SK-N-SH (cell line): ENCODE measurements around the gene XIAP. TPM values are rescaled to one million over a fixed set of nuclear protein-coding genes. Genes with fewer than 3 reads are reported as not detected.

ENCODE experiments used
- CTCF ChIA-PET: fragments of 300-600, 350-600 bp; formaldehyde crosslinking; extraction: SDS; loops from one replicate; lab custom pipeline; 2021; lab: Yijun Ruan, JAX
- POLR2A ChIA-PET: fragments of 350-600 bp; sonication (Branson Sonifier 250); formaldehyde crosslinking; extraction: SDS; loops from one replicate; lab custom pipeline; 2020; ENCODE audit warnings: antibody characterized with exemption, inconsistent platforms; lab: Yijun Ruan, JAX
- DNase-seq: peaks from one replicate; pipeline ENCODE4 v3.0.0; 2012
- H2AFZ ChIP-seq: fragments of 200-600 bp; sonication (generic); 2 replicates; pipeline ENCODE4 v1.8.1; 2016; ENCODE audit warnings: antibody characterized with exemption, mild to moderate bottlenecking, low read depth
- H3F3A ChIP-seq: fragments of 200-600 bp; sonication (generic); replicated peaks from 2 replicates; pipeline ENCODE3; 2016; ENCODE audit warnings: antibody characterized with exemption, mild to moderate bottlenecking; ENCODE audit not compliant: insufficient read depth
- H3K27ac ChIP-seq, 2 experiments: fragments of 200-500 bp in 1 of 2; fragments of 200-600 bp in 1 of 2; sonication (Bioruptor generic) in 1 of 2; sonication (generic), shearing (Covaris generic) in 1 of 2; 2 replicates each; pipeline versions ENCODE4 v1.5.1 to v1.6.1; 2014 to 2016; ENCODE audit warnings: low read depth in 2 of 2, inconsistent platforms in 1 of 2, low read length in 1 of 2, mild to moderate bottlenecking in 1 of 2, mixed read lengths in 1 of 2
- H3K27me3 ChIP-seq: fragments of 200-600 bp; sonication (generic), shearing (Covaris generic); 2 replicates; pipeline ENCODE4 v1.6.1; 2016; ENCODE audit warnings: mixed run types; ENCODE audit not compliant: insufficient read depth
- H3K36me3 ChIP-seq, 2 experiments: fragments of 200-500 bp in 1 of 2; fragments of 200-600 bp in 1 of 2; sonication (Bioruptor generic) in 1 of 2; sonication (generic) in 1 of 2; replicated peaks in 1 of 2; 2 replicates each; pipeline versions ENCODE3 to v1.5.1; 2014 to 2016; ENCODE audit warnings: low read length in 1 of 2, mild to moderate bottlenecking in 1 of 2; ENCODE audit not compliant: insufficient read depth in 2 of 2, control insufficient read depth in 1 of 2
- H3K4me1 ChIP-seq, 2 experiments: fragments of 200-500 bp in 1 of 2; fragments of 200-600 bp in 1 of 2; sonication (Bioruptor generic) in 1 of 2; sonication (generic), shearing (Covaris generic) in 1 of 2; 2 replicates each; pipeline versions ENCODE4 v1.5.1 to v1.6.1; 2014 to 2016; ENCODE audit warnings: low read depth in 1 of 2, low read length in 1 of 2, mixed run types in 1 of 2; ENCODE audit not compliant: insufficient read depth in 2 of 2, control insufficient read depth in 1 of 2
- H3K4me2 ChIP-seq: fragments of 200-600 bp; sonication (generic), shearing (Covaris generic); 2 replicates; pipeline ENCODE4 v1.6.1; 2017; ENCODE audit warnings: mixed run types
- H3K4me3 ChIP-seq, 2 experiments: fragments of 200-500 bp in 1 of 2; fragments of 200-600 bp in 1 of 2; sonication (Bioruptor generic) in 1 of 2; sonication (generic), shearing (Covaris generic) in 1 of 2; 2 replicates each; pipeline versions ENCODE4 v1.5.1 to v1.8.1; 2014 to 2016; ENCODE audit warnings: low read depth in 2 of 2, inconsistent platforms in 1 of 2, low read length in 1 of 2, mild to moderate bottlenecking in 1 of 2, mixed read lengths in 1 of 2, moderate library complexity in 1 of 2
- H3K79me2 ChIP-seq: fragments of 200-600 bp; sonication (generic); 2 replicates; pipeline ENCODE4 v1.8.1; 2017; ENCODE audit warnings: mild to moderate bottlenecking; ENCODE audit not compliant: insufficient read depth
- H3K9ac ChIP-seq: fragments of 200-600 bp; sonication (generic); 2 replicates; pipeline ENCODE4 v1.6.1; 2017; ENCODE audit warnings: mixed run types
- H3K9me2 ChIP-seq: fragments of 200-600 bp; sonication (generic); 2 replicates; pipeline ENCODE4 v1.6.1; 2017; ENCODE audit warnings: mixed run types
- H3K9me3 ChIP-seq: fragments of 200-600 bp; sonication (generic); 2 replicates; pipeline ENCODE4 v1.6.1; 2017; ENCODE audit warnings: mixed run types, mild to moderate bottlenecking, moderate library complexity
- H4K20me1 ChIP-seq: fragments of 200-600 bp; sonication (generic); 2 replicates; pipeline ENCODE4 v1.6.1; 2017; ENCODE audit warnings: mild to moderate bottlenecking, mixed run types; ENCODE audit not compliant: insufficient read depth
- FOSL2 ChIP-seq: IDR thresholded peaks from 2 replicates; pipeline ENCODE4 v1.4.0; 2012; ENCODE audit warnings: low read depth, mild to moderate bottlenecking, moderate library complexity, borderline replicate concordance
- JUND ChIP-seq: IDR thresholded peaks from 2 replicates; pipeline ENCODE4 v1.4.0; 2012
- MEF2A ChIP-seq: IDR thresholded peaks from 2 replicates; pipeline ENCODE4 v1.4.0; 2012; ENCODE audit warnings: low read depth, borderline replicate concordance
- NFIC ChIP-seq: IDR thresholded peaks from 2 replicates; pipeline ENCODE4 v1.4.0; 2012; ENCODE audit warnings: borderline replicate concordance
- POLR2AphosphoS5 ChIP-seq: IDR thresholded peaks from 2 replicates; pipeline ENCODE4 v1.6.1; 2012; ENCODE audit warnings: low read depth, low read length
- RAD21 ChIP-seq: IDR thresholded peaks from 2 replicates; pipeline ENCODE4 v1.6.1; 2012; ENCODE audit warnings: mild to moderate bottlenecking, low read length
- RCOR1 ChIP-seq: fragments of 150-350 bp; IDR thresholded peaks from 2 replicates; pipeline ENCODE4 v1.6.1; 2017; ENCODE audit warnings: antibody characterized with exemption, low read length
- TEAD4 ChIP-seq: IDR thresholded peaks from 2 replicates; pipeline ENCODE4 v1.4.0; 2012; ENCODE audit warnings: mild to moderate bottlenecking, borderline replicate concordance; ENCODE audit not compliant: insufficient read depth
- WGBS: methylation state at CpG from one replicate; pipeline ENCODE4 v1.1.6; 2017; ENCODE audit warnings: low lambda C conversion rate; 5-methylcytosine and 5-hydroxymethylcytosine counted together
- polyA plus RNA-seq, 3 experiments: library from polyadenylated mRNA; depleted of rRNA; stranded (reverse); fragments of >200 nt; gene quantifications; 2 replicates each; pipeline ENCODE4 v1.2.3, GENCODE V29; 2012
- TF ChIP-seq, protein P1 (sequence below): IDR thresholded peaks from 2 replicates; pipeline ENCODE4 v1.4.0; 2012; ENCODE audit warnings: low read depth, borderline replicate concordance
- TF ChIP-seq, protein P2 (sequence below): fragments of 150-350 bp; IDR thresholded peaks from 2 replicates; pipeline ENCODE4 v1.6.1; 2017; ENCODE audit warnings: antibody characterized with exemption, low read length, low read depth, borderline replicate concordance

XIAP gene
- polyA plus RNA-seq, 1 of the 3 experiments (the other 2 are of a cell fraction): 9.1 TPM

DNA sequence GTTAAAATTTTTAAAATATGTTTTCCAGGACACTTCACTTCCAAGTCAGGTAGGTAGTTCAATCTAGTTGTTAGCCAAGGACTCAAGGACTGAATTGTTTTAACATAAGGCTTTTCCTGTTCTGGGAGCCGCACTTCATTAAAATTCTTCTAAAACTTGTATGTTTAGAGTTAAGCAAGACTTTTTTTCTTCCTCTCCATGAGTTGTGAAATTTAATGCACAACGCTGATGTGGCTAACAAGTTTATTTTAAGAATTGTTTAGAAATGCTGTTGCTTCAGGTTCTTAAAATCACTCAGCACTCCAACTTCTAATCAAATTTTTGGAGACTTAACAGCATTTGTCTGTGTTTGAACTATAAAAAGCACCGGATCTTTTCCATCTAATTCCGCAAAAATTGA, 49.7 kb downstream of the XIAP start:
- Histone ChIP-seq H3K9me2 (no peaks in the 10 kb centered on the region), H2AFZ (no peak overlapping the region), H3K9me3 (no peaks in the 10 kb centered on the region), H3K79me2 (no peaks in the 10 kb centered on the region), H3K4me1 (no peaks in the 10 kb centered on the region), H4K20me1 (no peaks in the 10 kb centered on the region), H3K4me2 (no peak overlapping the region), H3K9ac (no peak overlapping the region), H3K36me3 (peaks cover 10 to 12% of the 10 kb centered on the region in 2 experiments), H3F3A (no peaks in the 10 kb centered on the region), H3K27me3 (no peaks in the 10 kb centered on the region), H3K27ac (no peak overlapping the region), H3K4me3 (no peak overlapping the region)
- no peak for TF ChIP-seq FOSL2
- CTCF ChIA-PET: no interaction called here
- DNase-seq: no peak
- POLR2A ChIA-PET: no interaction called here
- 45% methylated on average over 4 of the region's 4 CpGs for WGBS

DNA sequence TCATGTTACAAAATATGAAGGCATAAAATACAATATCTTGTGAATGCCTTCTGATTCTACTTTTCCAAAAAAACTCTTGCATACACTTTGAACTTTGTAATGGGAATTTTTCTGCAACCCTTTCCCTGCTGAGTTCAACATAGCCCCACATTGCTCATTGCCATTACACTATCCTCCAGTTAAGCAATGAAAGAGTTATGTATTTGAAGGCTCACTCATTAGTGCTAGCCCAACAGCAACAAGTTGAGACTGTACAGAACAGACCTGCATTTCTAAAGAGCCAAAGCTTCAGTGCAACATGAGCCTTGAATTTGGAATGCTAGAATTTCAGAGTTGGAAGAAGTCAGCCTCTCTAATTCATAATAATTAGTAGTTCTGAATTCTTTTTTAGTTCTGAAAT, 57.2 kb downstream of the XIAP start:
- H3K36me3 ChIP-seq: peaks cover 0 to 3% of the 10 kb centered on the region in 2 experiments
- H3K9ac ChIP-seq: no peak overlapping the region
- ChIA-PET POLR2A (no interaction called here), CTCF (no interaction called here)
- no peaks in the 10 kb centered on the region for H3K4me1 ChIP-seq
- no peaks in the 10 kb centered on the region for H3K79me2 ChIP-seq
- no peak overlapping the region for H2AFZ ChIP-seq
- H3K27me3 ChIP-seq: no peaks in the 10 kb centered on the region; the same call in 1 of the 2 replicates
- no peak overlapping the region for H3K4me3 ChIP-seq
- H4K20me1 ChIP-seq: no peaks in the 10 kb centered on the region
- H3K27ac ChIP-seq: no peak overlapping the region
- no peak for DNase-seq
- H3K9me2 ChIP-seq: no peaks in the 10 kb centered on the region
- no peak overlapping the region for H3K4me2 ChIP-seq
- H3F3A ChIP-seq: peaks cover 6% of the 10 kb centered on the region
- H3K9me3 ChIP-seq: no peaks in the 10 kb centered on the region
- TF ChIP-seq, protein P1, sequence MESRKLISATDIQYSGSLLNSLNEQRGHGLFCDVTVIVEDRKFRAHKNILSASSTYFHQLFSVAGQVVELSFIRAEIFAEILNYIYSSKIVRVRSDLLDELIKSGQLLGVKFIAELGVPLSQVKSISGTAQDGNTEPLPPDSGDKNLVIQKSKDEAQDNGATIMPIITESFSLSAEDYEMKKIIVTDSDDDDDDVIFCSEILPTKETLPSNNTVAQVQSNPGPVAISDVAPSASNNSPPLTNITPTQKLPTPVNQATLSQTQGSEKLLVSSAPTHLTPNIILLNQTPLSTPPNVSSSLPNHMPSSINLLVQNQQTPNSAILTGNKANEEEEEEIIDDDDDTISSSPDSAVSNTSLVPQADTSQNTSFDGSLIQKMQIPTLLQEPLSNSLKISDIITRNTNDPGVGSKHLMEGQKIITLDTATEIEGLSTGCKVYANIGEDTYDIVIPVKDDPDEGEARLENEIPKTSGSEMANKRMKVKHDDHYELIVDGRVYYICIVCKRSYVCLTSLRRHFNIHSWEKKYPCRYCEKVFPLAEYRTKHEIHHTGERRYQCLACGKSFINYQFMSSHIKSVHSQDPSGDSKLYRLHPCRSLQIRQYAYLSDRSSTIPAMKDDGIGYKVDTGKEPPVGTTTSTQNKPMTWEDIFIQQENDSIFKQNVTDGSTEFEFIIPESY: no peak

DNA sequence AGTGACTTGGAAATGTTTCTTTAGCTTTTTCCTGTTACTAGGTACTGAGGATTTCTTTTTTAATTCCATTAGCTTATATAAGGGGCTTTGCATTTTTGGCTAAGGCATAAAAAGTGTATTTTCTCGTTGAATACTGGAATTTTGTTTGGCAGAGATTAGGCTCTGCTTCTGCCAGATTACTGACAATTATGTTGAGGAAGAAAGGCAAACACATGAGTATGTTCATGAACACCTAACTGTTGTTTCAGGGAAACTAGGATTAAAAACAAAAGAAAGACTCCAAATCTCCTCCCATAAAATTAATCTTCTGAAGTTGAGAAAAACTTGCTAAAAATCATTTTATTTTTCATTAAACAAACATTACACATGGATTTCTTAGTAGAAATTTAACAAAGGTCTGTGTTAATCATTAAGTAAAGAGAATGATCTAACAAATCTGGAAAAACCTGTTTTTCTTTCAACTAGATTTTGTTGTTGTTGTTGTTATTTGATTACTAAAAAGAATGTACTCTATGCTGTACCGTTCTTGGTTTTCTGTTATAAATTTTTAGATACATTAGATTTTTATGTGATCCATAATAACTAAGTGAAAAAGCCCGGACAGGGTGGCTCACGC, 58.4 kb downstream of the XIAP start:
- no peaks in the 10 kb centered on the region for H4K20me1 ChIP-seq
- POLR2A ChIA-PET: no interaction called here

More for the DNA sequence above, 58.4 kb downstream of the XIAP start:
- Histone ChIP-seq H3K79me2 (no peaks in the 10 kb centered on the region), H3K9me3 (no peaks in the 10 kb centered on the region), H3K9ac (no peak overlapping the region), H3K9me2 (no peaks in the 10 kb centered on the region), H2AFZ (no peak overlapping the region), H3K4me3 (no peak overlapping the region), H3K4me2 (no peak overlapping the region), H3K27ac (no peak overlapping the region), H3K36me3 (no peaks in the 10 kb centered on the region), H3K4me1 (no peaks in the 10 kb centered on the region), H3K27me3 (no peaks in the 10 kb centered on the region; the same call in 1 of the 2 replicates), H3F3A (peaks cover 6% of the 10 kb centered on the region)
- 38% methylated on average over 4 of the region's 4 CpGs for WGBS
- no peak for DNase-seq
- TF ChIP-seq RCOR1: no peak
- no peak for TF ChIP-seq RAD21
- no peak for TF ChIP-seq NFIC
- TF ChIP-seq POLR2AphosphoS5: no peak
- no peak for TF ChIP-seq TEAD4
- TF ChIP-seq, protein P1: no peak
- TF ChIP-seq, protein P2, sequence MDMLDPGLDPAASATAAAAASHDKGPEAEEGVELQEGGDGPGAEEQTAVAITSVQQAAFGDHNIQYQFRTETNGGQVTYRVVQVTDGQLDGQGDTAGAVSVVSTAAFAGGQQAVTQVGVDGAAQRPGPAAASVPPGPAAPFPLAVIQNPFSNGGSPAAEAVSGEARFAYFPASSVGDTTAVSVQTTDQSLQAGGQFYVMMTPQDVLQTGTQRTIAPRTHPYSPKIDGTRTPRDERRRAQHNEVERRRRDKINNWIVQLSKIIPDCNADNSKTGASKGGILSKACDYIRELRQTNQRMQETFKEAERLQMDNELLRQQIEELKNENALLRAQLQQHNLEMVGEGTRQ: no peak
- TF ChIP-seq MEF2A: no peak
- no peak for TF ChIP-seq JUND
- CTCF ChIA-PET: no interaction called here
